Ramos (cell line): ENCODE measurements around the gene CELA3A.

ENCODE experiments used
- in situ Hi-C: fragments of 300-500 bp; cut with MboI; formaldehyde crosslinking; loops from one replicate; pipeline ENCODE4 v1.14.3; 2022; ENCODE audit warnings: low sequenced_read_pairs; ENCODE audit not compliant: unreplicated experiment

The CELA3A gene

DNA sequence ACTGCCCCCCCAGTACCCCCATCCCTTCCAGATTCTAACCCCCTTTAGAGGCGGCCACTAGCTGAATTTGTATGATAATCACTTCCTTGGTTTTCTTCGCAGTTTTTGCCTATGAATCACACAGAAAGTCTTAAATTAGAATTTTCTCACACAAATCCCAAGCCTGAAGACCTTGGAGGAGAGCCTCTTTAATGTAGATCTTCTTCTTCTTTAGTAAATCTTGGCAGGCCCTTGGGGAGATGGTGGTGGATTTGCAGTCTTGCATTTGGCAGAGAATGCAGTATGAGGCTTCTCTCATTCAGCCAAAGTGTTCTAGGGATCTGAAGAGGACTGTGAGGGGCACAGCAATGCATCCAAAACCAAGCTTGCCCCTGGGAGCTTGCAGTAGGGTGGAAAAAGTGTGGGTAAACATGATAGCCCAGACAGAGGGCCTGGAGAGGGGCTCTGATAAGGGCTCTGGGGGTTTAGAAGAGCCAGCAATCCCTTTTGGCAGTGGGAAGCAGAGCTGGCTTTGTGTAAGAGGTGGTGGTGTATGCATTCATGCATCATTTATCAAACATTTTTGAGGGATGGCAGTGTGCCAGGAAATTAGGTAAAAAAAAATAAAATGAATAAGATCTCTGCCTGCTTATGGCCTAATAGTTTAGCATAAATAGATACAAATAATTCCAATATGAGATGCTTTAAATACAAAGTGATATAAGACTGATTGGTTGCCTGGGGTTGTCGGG is 43.4 kb downstream of the CELA3A start:
- in situ Hi-C loops, result no loop called here

DNA sequence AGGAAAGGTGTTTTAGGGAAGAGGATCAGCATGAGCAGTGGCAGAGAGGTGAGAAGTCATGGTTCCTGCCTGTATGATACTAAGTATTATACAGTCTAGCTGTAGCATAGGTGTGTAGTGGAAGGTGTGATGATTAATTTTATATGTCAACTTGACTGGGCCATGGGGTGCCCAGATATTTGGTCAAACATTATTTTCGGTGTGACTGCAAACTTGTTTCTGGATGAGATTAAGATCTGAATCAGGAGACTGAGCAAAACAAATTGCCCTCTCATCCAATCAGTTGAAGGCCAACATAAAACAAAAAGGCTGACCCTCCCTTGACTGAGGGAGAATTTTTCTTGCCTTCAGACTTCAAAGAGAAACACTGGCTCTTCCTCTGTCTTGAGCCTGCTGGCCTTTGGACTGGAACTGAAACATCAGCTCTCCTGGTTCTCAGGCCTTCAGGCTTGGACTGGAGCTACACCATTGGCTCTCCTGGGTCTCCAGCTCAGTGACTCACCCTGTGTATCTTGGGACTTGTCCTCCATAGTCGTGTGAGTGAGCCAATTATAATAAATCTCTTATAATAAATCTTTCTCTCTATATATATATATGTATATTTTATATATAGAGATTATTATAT is 44.3 kb downstream of the CELA3A start:
- in situ Hi-C loops, result no loop called here

DNA sequence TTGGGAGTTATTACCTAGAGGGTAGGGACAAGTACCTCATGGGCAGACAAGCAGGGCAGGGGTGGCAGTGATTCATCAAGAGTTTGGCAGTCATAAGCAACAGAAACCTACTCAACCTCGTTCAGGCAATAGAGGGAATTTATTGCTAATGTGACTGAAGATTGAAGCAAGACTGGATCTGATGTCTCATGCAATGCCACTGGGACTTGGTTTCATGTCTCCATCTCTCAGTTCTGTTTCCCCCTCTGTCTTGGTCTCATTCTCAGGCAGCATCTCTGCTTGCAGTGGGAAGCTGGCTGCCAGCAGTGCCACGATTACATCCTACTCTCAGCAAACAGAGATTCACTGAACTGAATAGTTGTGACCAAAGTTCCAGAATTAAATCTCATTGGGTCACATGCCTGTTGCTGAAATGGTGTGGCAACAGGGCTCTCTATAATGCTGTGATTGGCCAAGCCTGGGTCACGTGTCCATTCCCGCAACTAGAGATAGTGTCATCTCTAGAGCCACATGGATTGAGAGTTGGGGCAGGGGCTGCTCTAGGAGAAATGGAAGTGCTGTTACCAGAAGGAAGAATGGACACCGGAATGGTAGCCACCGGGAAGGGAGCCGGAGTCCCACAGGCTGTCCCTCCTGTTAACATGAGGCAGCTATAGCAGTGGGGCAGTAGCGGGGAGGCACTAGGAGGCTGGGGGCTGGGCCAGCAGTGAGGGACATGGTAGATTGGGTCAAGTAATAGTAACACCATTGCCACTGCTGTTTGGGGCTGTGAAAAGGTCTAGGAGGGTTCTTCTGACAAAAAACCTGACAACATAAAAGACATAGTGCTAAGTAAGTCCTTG is 47.1 kb downstream of the CELA3A start:
- in situ Hi-C loops, result no loop called here

DNA sequence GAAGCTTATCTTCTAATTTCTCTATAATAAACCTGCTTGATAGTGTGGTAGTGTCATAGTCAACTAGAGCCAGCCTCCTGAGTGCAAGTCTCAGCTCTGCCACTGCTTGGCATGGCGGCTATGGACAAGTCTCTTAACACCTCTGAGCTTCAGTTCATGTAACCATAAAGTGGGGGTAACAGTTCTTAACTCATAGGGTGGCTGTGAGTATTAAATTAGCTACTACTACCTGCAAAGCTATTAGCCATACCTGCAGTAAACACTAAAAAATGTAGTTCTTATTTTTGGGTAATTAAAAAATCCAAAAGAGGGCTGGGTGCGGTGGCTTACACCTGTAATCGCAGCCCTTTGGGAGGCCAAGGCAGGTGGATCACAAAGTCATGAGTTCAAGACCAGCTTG is 48.9 kb downstream of the CELA3A start:
- in situ Hi-C loops, result no loop called here

DNA sequence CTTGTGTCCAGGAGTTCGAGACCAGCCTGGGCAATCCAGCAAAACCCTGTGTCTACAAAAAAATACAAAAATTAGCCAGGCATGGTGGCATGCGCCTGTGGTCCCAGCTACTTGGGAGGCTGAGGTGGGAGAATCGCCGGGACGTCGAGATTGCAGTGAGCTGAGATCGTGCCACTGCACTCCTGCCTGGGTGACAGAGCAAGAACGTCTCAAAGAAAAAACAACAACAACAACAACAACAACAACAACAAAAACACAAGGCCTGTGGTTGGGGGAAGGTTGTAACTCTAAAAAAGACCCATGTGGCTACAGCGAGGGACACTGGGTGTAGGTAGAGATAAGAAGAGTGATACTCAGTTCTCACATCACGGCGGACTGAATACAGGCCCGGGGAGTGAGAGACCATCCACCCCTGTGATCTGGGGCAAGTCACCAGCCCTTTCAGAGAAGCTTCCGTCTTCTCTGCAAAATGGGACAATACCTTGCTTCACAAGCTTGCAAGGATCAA is 50.2 kb downstream of the CELA3A start:
- in situ Hi-C loops, result no loop called here

DNA sequence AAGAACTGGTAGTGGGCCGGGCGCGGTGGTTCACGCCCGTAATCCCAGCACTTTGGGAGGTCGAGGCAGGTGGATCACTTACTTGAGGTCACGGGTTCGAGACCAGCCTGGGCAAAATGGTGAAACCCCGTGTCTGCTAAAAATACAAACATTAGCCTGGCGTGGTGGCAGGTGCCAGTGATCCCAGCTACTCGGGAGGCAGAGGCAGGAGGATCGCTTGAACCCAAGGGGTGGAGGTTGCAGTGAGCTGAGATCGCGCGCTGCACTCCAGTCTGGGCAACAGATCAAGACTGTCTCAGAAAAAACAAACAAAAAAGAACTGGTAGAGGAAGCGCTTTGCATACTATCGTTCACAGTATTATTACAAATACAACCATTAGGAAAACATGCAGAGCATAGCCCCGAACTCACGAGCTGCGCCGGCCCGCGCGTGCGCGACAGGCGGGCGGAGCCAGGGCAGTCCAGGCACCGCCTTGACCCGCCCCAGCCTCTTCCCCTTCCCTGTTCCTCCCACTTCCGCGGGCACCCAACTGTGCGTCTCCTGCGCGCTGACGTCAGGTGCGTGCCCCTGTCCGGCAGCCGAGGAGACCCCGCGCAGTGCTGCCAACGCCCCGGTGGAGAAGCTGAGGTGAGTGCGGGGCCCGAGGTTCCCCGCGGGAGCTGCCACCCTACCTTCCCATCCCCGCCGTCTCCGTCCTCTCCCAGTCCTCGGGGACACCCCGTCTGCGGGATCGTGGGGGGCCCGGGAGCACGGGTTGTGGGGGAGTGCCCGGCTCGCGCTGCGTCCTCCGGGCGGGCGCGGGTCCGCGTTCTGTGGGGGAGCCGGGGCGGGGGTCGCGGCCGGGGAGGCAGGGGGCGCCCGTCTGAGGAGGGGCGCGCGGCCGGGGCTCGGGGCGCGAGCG is 50.9 kb downstream of the CELA3A start, which contains the start of gene CDC42:
Gene CDC42, plus strand, starts transcription at position 595 of the 902 bp plus-strand sequence. CDS start 25,770 bp downstream, outside the sequence.
- in situ Hi-C loops, result no loop called here

DNA sequence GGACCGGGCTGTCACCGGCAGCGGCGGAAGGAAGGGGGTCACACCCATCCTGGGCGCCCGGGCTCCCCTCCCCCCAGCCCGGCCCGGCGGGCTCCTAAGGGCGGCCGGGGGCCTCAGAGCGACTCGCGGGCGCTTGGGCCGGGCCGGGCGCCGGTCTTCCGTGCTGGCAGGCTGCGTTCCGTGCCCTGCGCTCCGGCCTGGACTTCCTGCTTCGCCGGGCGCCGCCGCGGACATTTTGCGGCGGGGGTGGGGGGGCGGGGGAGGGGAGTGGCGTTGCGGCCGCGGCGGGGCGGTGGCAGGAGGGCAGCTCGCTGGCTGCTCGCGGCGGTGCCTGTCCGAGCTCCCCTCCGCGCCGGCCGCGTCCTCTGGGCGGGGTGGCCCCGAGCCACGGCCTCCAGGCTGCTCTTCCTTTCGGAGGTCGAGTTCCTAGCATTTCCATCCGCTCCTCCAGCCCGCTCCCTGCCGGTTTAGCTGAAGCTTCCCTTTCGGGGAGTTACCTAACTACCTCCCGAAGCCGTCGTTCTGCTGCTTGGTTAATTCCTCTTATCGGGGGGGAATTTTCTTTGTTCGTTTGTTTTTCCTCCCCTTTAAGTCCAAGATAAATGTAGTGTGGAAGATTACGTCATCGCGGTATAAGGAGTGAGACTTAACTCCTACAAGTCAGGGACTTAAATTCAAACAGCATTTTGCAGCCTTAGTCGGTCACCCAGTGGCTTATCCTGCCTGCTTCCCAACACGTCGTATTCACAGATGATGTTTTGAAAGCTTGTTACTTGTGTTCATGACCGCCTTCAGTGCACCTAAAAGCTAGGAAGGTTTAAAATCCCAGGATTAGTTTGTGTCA is 51.8 kb downstream of the CELA3A start:
- in situ Hi-C loops, result no loop called here

DNA sequence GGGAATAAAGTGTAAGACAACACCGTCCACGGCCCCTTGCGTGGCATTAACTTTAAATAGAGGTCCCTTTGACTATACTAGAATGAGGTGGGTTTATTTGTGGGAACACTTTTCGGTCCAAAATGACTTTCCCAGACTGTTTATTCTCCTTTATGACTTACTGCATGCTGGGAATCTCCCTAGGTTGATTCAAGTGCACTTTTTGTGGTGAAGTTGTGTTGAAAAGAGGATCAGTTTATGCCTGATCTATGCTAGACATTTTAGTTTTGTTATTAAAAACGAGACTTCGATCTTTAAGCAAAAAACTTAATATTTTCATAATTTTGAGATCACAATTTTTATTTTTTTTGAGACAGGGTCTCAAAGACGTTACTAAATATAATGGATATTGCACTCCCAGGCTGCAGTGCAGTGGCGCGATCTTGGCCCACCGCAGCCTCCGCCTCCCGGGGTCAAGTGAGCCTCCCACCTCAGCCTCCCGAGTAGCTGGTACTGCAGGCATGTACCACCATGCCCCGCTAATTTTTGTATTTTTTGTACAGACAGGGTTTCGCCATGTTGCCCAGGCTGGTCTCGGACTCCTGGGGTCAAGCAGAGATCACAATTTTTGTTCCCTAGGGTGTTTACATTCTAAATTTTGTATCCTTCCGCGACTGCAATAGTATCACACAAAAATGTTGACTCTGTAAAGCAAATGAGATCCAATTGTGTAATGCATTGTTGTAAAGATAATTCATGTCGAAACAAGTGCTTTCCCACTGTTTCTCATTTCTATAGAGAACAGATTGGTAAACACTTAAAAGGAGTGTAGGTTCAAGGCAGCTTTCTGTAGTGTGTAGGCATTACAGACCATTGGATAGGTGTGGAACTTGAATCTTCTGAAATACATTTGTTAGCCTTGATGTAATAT is 52.7 kb downstream of the CELA3A start:
- in situ Hi-C loops, result no loop called here

DNA sequence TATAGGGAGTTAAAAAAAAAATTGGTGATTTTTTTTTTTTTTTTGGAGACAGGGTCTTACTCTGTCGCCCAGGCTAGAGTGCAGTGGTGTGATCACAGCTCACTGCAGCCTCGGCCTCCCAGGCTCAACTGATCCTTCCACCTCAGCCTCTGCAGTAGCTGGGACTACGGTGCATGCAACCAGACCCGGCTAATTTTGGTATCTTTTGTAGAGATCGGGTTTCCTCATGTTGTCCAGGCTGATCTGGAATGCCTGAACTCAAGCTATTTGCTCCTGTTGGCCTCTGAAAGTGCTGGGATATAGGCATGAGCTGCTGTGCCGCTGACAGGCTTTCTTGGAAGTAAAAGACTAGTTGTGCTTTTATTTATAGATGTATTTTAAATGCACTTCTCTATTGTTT is 54.0 kb downstream of the CELA3A start:
- in situ Hi-C loops, result no loop called here

DNA sequence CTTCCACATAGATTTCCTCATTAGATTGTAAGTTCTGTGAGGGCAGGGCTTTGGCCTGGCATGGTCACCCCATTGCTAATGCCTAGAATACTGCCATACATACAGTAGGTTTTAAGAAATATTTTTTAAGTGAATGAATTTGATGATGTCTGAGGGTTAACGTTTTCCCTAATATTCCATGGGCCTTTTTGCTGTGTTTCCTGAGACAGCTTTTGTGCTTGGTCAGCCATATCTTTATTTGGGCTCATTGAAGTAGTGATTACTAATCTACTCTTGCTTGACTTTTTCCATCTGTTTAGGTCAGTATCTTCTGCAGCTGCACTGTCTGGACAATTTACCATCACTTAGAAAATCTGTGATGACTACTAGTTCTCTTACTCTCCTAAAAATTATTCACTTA is 54.6 kb downstream of the CELA3A start:
- in situ Hi-C loops, result no loop called here

DNA sequence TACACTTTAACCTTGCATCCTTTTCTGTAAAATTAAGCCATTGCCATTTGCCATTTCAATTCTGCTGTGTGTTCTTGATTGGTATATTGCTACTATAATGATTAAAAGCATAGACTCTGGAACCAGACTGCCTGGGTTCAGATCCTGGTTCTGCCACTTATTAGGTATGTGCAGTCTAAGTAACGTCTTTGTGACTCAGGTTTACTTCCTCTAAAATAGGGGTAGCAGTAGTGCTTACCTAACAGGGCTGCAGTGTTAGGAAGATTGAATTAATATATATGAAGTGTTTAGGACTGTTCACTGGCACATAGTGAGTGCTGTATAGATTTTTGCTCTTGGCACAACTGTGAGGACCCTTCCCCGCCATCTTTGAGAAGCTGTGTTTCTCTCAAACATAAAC is 55.5 kb downstream of the CELA3A start:
- in situ Hi-C loops, result no loop called here

DNA sequence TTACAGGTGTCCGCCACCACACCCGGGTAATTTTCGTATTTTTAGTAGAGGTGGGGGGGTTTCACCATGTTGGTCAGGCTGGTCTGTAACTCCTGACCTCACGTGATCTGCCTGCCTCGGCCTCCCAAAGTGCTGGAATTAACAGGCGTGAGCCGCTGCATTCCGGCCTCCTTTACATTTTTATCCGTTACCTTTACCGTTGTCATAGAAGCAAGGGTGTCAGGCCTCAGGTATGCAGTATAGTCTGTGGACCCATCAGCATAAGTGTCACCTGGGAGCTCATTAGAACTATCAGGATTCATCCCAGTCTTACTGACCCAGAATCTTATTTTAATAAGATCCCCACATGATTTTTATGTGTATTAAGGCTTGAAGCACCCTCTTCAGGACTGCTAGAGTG is 56.4 kb downstream of the CELA3A start:
- in situ Hi-C loops, result no loop called here
